ENCODE measurements around the gene RRAGC. TPM values are rescaled to one million over a fixed set of nuclear protein-coding genes. Genes with fewer than 3 reads are reported as not detected.

RRAGC gene
- total and polyA plus RNA-seq, 7 donors: 11.6 to 29.3 (median 15.7) TPM

DNA sequence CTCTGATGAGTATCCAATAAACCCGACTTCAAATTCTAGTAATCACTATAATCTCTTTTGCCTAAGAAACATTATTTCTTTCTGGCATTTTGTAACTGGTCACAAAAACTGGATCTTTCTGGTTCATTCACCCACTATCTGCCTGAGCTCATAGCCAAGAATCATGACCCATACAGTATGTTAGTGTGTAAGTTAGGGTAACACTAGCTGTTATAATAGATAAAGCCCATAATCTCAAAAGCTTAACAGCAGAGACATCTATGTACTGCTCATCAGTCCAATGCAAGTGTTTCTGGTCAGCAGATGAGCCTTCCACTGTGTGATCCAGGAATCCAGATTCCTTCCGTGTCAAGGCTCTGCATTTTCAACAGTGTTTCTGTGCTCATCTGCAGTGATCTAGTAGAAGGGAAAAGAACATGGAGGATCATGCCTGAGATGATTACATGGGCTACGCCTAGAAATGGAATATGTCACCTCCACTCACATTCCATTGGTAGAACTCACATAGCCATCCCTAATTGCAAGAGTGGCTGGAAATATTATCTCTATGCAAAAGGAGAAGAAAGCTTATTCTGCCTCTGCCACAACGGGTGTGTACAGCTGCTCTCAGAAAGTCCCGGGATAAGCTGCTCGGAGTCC is 27.7 kb downstream of the RRAGC start:
- H3K4me3 ChIP-seq: no peak overlapping the region
- TF ChIP-seq, protein P1, sequence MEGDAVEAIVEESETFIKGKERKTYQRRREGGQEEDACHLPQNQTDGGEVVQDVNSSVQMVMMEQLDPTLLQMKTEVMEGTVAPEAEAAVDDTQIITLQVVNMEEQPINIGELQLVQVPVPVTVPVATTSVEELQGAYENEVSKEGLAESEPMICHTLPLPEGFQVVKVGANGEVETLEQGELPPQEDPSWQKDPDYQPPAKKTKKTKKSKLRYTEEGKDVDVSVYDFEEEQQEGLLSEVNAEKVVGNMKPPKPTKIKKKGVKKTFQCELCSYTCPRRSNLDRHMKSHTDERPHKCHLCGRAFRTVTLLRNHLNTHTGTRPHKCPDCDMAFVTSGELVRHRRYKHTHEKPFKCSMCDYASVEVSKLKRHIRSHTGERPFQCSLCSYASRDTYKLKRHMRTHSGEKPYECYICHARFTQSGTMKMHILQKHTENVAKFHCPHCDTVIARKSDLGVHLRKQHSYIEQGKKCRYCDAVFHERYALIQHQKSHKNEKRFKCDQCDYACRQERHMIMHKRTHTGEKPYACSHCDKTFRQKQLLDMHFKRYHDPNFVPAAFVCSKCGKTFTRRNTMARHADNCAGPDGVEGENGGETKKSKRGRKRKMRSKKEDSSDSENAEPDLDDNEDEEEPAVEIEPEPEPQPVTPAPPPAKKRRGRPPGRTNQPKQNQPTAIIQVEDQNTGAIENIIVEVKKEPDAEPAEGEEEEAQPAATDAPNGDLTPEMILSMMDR (IDR thresholded peaks at IDR 0.05): no peak
- intact Hi-C loops (cut with DNase I): loop anchor here (5.0 to 10.0 kb wide), 3 partner anchors 787 to 1237 kb away; partner anchors contain the start of genes GNL2 (in 1 of the 2) and POU3F1 (in 1 of the 2)
- DNase-seq (no peak), ATAC-seq (no peak)
- WGBS, 3 donors: 38 to 43% (median 39%) methylated on average over 6 of the region's 6 CpGs
- no peaks in the 10 kb centered on the region for H3K4me1 ChIP-seq
- H3K9me3 ChIP-seq: no peaks in the 10 kb centered on the region
- H3K27me3 ChIP-seq (ENCODE audit: insufficient read depth in 3 of 3, low read length in 2 of 3): no peaks in the 10 kb centered on the region
- H3K27ac ChIP-seq: no peak overlapping the region
- peaks cover 0 to under 1% of the 10 kb centered on the region in 2 donors for H3K36me3 ChIP-seq (ENCODE audit: insufficient read depth in 1 of 2, low read depth in 1 of 2)

DNA sequence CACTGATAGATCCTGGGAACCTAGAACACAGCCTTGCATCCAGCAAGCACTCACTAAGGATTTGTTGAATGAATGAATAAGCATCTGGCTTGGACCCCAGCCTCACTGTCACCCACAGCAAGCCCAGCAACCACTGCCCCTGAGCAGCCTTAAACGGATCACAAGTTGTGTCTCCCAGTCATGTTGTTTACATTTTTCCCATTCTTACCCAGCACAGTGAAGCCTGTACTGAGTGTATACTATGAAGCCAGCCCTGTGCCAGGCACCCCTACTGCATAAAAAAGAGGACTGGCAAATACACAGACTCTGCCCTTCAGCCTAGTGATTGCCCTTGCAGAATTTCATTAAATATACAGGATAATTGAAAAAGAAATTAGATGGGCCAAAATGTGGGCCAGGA is 30.2 kb downstream of the RRAGC start:
- 21 to 30% (median 25%) methylated on average over 1 of the region's 1 CpG for WGBS, 3 donors
- H3K27me3 ChIP-seq (ENCODE audit: insufficient read depth in 3 of 3, low read length in 2 of 3): peaks cover 0 to 3% (median 0%) of the 10 kb centered on the region in 3 donors

DNA sequence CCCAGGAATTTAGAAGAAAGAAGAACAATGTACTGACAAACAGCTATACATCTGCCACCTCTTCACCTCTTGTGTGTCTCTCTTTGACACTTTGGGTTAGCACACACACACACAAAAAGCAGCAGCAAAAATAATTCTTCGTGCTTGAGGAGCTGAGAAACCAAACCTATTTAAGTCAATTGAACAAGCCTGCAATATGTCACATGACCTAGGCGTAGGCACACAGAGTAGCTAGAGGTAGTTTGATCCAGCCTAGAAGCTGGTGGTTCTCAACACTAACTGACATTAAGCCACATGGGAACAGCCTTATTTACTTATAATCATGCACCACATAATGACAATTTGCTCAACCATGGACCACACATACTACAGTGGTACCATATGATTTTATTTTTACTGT is 32.3 kb downstream of the RRAGC start:
- Histone ChIP-seq H3K36me3 (ENCODE audit: insufficient read depth in 1 of 2, low read depth in 1 of 2) (no peaks in the 10 kb centered on the region), H3K4me1 (no peaks in the 10 kb centered on the region), H3K4me3 (no peak overlapping the region), H3K27me3 (ENCODE audit: insufficient read depth in 3 of 3, low read length in 2 of 3) (peaks cover 0 to 3% (median 0%) of the 10 kb centered on the region in 3 donors), H3K27ac (no peak overlapping the region), H3K9me3 (no peaks in the 10 kb centered on the region)
- no peak for DNase-seq
- intact Hi-C loops (cut with DNase I): no loop called here
- ATAC-seq: no peak
- TF ChIP-seq, protein P1 (IDR thresholded peaks at IDR 0.05): no peak
- 73 to 83% (median 74%) methylated on average over 2 of the region's 2 CpGs for WGBS, 3 donors

More for the DNA sequence above, 30.2 kb downstream of the RRAGC start:
- TF ChIP-seq, protein P1 (IDR thresholded peaks at IDR 0.05): no peak
- H3K9me3 ChIP-seq: no peaks in the 10 kb centered on the region
- H3K27ac ChIP-seq: no peak overlapping the region
- no peak for ATAC-seq
- no peaks in the 10 kb centered on the region for H3K4me1 ChIP-seq
- intact Hi-C loops (cut with DNase I): no loop called here
- no peak overlapping the region for H3K4me3 ChIP-seq
- DNase-seq: no peak
- no peaks in the 10 kb centered on the region for H3K36me3 ChIP-seq (ENCODE audit: insufficient read depth in 1 of 2, low read depth in 1 of 2)

DNA sequence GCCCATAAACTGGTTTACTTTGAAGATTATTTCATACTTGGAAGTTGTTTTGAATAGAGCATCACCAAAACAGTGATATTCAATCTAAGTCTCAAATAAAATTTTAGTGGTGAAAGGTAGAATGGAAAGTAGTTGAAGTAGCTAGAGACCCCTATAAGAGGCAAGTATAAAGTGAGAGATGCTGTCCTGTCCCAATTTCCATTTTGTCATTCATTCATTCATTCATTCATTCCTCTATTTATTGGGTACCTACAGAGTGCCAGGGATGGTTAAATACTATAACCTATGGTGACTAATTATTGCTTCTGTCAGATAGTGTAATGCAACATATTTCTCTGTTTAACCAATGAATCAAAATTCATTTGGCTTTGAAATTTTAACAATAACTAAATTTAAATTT is 32.7 kb downstream of the RRAGC start:
- intact Hi-C loops (cut with DNase I): no loop called here
- Histone ChIP-seq H3K4me1 (no peaks in the 10 kb centered on the region), H3K4me3 (no peak overlapping the region), H3K27ac (no peak overlapping the region), H3K36me3 (ENCODE audit: insufficient read depth in 1 of 2, low read depth in 1 of 2) (no peaks in the 10 kb centered on the region), H3K9me3 (no peaks in the 10 kb centered on the region), H3K27me3 (ENCODE audit: insufficient read depth in 3 of 3, low read length in 2 of 3) (peaks cover 0 to 5% (median 0%) of the 10 kb centered on the region in 3 donors)
- TF ChIP-seq, protein P1 (IDR thresholded peaks at IDR 0.05): no peak
- no peak for ATAC-seq
- DNase-seq: no peak

- Histone ChIP-seq H3K4me3 (no peak overlapping the region), H3K27ac (no peak overlapping the region), H3K9me3 (no peaks in the 10 kb centered on the region), H3K36me3 (ENCODE audit: insufficient read depth in 1 of 2, low read depth in 1 of 2) (no peaks in the 10 kb centered on the region), H3K27me3 (ENCODE audit: insufficient read depth in 3 of 3, low read length in 2 of 3) (peaks cover 0 to 7% (median 0%) of the 10 kb centered on the region in 3 donors), H3K4me1 (no peaks in the 10 kb centered on the region)
- WGBS, 3 donors: 59 to 65% (median 62%) methylated on average over 3 of the region's 3 CpGs
- intact Hi-C loops (cut with DNase I): no loop called here
- TF ChIP-seq, protein P1 (IDR thresholded peaks at IDR 0.05): no peak
- DNase-seq (no peak), ATAC-seq (no peak)
Measured at GRCh38 chr1:38826262-38826661, 33.3 kb downstream of the RRAGC start.
